ENCODE data around the gene MAP4K4.

MAP4K4 gene

DNA sequence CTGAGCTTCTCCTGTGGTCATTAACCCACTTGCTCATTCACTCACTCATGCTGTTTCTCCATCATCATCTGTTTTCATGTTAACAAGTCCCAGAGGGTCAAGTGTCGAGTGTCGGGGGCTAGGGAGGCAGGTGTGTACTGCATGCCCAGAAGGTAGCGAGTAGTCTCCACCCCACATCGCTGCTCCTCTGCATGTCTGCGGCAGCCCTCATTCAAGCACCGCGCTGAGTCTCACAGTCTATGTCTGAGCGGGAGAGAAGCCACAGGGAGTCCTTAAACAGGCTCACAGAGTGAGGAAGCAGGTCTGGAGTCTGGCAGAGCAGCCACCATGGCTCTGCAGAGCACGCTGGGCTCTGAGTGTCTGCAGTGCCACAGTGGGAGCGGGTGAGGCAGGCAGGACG is 172.9 kb downstream of the MAP4K4 start:
- DNase-seq (ENCODE audit: low read depth): no peak

DNA sequence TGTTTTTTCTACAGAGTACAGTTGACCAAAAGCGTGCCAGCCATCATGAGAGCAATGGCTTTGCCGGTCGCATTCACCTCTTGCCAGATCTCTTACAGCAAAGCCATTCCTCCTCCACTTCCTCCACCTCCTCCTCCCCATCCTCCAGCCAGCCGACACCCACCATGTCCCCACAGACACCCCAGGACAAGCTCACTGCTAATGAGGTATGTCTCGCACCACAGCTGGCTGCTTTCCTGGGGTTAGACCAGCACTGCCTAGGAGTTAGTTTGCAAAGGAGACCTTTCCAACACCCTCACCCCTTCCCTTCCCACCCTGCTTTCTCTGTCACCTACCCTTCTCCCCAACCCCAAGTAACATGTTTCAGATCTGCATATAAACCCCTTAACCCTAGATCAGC is 174.0 kb downstream of the MAP4K4 start:
- DNase-seq (ENCODE audit: low read depth): no peak

GRCh38 chr2:101872480-101872879 is 175.0 kb downstream of the MAP4K4 start:
- DNase-seq (ENCODE audit: low read depth): no peak

DNA sequence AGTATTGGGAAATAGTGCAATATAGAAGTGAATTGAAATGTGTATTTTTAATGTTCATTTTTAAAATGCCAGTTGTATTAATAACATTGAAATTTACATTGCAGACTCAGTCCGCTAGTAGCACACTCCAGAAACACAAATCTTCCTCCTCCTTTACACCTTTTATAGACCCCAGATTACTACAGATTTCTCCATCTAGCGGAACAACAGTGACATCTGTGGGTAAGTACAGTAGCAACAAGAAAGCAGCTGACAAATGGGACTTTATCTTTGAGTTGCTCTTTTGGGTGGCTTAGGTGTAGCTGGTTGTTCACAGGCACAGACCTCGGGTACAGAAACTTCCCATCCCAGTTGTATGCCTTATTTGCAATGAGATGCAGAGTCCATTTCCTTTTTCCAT is 176.0 kb downstream of the MAP4K4 start:
- DNase-seq (ENCODE audit: low read depth): no peak

GRCh38 chr2:101874069-101874468 is 176.6 kb downstream of the MAP4K4 start:
- no peak for DNase-seq (ENCODE audit: low read depth)

DNA sequence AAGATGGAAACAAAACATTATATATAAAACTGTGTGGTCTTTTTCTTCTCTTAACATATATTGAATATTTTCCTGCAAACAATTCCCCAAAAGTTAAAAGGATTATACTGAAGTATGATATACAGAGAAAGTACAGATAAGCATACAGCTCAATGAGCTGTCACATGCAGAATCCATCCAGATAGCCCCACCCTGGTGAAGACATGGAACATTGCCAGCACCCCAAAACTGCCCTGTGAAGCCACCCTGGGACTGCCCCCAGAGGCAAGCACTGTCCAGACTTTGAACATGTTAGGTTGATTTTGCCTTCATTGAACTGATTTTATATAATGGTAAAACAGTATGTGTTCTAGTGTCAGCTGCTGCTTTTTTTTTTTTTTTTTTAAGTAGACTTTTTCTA is 182.0 kb downstream of the MAP4K4 start:
- no peak for DNase-seq (ENCODE audit: low read depth)

DNA sequence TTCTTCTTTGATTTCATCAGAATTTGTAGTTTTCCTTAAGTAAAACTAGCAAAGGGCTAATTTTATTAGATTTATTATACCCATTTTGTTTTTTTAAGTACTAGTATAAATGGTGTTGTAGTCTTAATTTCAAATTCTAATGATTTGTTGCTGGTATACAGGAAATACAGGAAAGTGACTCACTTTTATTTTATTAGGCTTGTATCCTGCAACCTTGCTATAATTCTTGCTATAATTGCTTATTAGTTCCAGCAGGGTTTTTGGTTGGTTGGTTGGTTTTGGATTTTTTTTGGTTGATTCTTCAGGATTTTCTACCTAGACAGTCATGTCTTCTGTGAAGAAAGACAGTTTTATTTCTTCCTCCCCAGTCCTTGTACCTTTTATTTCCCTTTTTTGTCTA is 183.6 kb downstream of the MAP4K4 start:
- no peak for DNase-seq (ENCODE audit: low read depth)

GRCh38 chr2:101882769-101883307 is 185.3 kb downstream of the MAP4K4 start:
- DNase-seq (ENCODE audit: low read depth): no peak

DNA sequence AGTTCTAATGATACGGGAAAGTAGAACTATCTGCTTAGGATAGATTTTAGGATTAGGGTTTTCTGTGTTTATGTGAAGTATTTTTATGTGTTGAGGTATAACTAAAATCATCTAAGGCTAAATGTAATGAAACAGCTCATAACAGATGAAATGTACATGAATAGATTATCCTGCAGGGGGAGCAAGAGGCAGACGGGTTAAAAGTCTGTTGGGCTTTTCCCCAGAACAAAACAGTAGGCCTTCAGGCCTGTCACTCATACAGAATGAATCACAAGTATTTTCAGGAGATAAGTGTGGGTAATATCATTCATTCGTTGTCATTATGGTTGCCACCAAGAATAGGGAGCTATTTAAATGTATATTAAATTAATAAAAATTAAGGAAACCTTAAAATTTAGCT is 186.4 kb downstream of the MAP4K4 start:
- no peak for DNase-seq (ENCODE audit: low read depth)

- no peak for DNase-seq (ENCODE audit: low read depth)
Measured at GRCh38 chr2:101884423-101884822, 186.9 kb downstream of the MAP4K4 start.

DNA sequence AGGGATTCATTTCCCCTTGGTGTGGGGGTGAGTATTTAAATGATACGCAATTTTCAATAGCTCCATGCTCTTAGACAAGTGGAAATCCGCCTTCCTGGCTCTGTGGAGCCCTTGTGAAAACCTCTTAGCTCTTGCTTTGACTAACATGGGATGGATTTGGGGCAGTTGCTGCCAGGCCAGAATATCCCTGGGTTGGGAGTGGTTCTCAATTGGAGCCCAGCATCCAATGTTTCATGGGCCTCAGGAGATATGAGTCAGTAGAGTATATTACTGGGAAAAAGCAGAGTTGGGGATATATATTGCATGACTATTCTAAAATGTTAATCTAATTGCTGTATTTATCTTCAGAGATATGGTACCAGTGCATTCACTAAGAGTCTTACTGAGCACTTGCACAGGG is 189.8 kb downstream of the MAP4K4 start:
- DNase-seq (ENCODE audit: low read depth): no peak

- no peak for DNase-seq (ENCODE audit: low read depth)
Measured at GRCh38 chr2:101889460-101890098, 192.1 kb downstream of the MAP4K4 start.

- DNase-seq (ENCODE audit: low read depth): no peak
Measured at GRCh38 chr2:101892377-101892776, 194.9 kb downstream of the MAP4K4 start.

GRCh38 chr2:101893681-101894381 is 196.3 kb downstream of the MAP4K4 start:
- DNase-seq (ENCODE audit: low read depth): no peak

DNA sequence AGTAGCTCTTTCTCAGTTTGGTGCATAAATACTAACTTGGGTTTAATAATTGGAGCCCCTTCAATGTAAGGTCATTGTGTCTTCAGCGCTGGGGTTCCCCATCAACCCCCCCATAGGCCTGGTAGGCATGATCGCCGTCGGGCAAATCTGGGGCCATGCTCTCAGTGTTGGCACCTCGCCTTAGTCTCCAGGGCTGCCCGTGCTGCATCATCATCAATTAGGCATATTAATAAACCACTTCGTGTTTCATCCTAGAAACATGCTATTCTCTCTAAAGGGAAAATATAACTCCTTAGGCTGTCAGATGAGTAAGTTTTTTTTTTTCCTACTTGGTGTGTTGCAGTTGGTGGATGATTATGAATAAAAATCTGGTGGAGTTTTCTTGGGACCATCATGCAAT is 197.5 kb downstream of the MAP4K4 start:
- DNase-seq (ENCODE audit: low read depth): no peak

DNA sequence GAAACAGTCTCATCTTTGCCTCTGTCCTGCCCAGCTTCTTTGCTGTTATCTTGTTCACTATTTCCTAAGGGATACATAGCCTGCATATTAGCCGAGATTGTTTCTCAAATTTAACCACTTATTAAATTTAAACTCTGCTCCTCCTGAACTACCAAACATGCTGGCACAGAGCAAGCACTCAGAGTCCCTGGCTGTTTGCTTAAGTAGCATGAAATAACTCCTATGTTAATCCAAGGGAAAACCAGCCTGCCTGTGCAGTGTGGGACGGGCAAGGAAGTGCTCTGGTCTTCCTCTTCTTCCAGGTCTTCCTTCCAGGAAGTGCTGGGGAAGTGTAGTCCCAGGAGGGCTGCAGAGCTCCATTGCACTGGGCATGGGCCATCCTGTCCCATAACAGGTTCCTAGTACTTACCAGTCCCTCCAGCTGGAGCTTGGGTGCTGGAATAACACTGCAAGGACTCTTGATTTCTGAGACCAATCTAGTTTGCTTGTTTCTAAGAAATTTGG is 198.4 kb downstream of the MAP4K4 start:
- no peak for DNase-seq (ENCODE audit: low read depth)

DNA sequence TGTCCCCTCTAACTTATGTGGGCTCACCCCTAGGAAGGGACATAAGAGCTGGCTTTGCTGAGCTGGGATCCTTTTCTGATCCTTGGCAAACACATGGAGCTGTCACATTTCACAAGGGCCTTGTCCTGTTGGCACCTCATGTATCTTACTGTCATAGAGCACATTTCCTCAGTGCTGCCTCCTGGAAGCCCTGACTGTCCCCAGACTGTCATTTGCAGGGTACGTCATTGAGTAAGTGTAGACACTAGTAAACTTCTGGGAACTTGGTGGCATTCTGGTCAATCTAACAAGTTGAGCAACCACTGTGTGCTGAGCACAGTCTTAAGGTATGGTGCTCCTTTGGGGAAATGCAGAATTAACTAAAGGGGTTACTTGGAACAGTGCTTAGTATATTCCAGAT is 199.8 kb downstream of the MAP4K4 start:
- no peak for DNase-seq (ENCODE audit: low read depth)

GRCh38 chr2:101899265-101899664 is 201.8 kb downstream of the MAP4K4 start:
- DNase-seq (ENCODE audit: low read depth): no peak

DNA sequence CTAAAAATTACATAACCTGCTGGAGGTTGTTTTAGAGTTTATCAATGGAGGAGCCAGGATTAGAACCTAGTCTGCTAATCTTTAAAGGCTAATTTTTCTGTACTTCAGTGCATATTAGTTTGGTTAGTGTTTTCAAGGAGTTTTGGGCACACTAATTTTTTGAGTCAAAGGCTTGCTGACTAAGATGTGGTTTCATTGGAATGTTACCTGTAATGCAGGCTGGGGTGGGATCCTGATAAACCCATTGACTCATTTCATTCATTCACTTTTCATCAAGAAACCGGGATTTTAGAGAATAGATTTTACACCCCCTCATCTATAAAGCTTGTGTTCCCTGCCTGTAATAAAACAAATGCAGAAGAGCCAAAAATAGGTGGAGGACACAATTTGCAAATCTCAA is 202.4 kb downstream of the MAP4K4 start:
- DNase-seq (ENCODE audit: low read depth): no peak

DNA sequence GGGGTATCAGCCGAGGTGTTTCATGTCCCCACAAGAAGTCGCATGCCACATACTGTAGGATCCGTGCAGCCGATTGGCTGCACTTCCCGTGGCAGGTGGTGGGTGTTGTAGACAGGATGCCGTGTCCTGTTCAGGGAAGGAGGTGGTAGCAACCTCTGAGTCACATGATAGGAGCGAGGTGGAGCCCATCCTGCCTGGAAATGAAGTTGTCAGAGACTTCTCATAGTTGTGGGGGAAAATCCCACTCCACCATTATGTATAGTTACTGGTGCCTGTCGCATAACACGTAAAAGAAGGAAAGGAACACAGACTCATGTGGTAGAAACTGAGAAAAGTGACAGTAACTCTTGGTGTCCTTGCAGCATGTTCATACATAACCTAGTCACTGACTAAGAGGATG is 202.9 kb downstream of the MAP4K4 start:
- DNase-seq (ENCODE audit: low read depth): no peak

GRCh38 chr2:101901241-101901640 is 203.7 kb downstream of the MAP4K4 start:
- DNase-seq (ENCODE audit: low read depth): no peak

DNA sequence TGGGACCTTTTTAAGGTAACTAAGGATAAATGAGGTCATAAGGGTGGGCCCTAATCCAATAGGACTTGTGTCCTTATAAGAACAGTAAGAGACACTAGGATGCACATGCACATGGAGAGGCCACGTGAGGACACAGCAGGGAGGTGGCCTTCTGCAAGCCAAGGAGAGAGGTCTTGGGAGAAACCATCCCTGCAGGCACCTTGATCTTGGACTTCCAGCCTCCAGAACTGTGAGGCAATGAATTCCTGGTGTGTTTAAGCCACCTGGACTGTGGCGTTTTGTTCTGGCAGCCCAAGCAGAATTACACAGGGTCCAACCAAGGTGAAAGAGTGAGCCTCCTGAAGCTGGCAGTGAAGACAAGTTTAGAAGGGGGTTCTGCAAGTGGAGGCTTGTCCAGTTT is 204.7 kb downstream of the MAP4K4 start:
- DNase-seq (ENCODE audit: low read depth): no peak

GRCh38 chr2:101904916-101905315 is 207.4 kb downstream of the MAP4K4 start:
- DNase-seq (ENCODE audit: low read depth): no peak

Measured in T follicular helper cell (primary cell).